Left colon (tissue), 2 donors: ENCODE results near the gene TET3. TPM values are rescaled to one million over a fixed set of nuclear protein-coding genes. Genes with fewer than 3 reads are reported as not detected.
"Not testable (repeated sequence)": the region's sequence is repeated elsewhere in the genome, so short reads cannot be mapped to it uniquely, and the experiment has no call there.

Experiments
- ATAC-seq: fragments of 200-7000 bp; cut with Tn5 transposase; one replicate; pipeline ENCODE4 v1.9.1; 2020; ENCODE audit warnings: mild to moderate bottlenecking, moderate library complexity
- DNase-seq, 2 donors: peaks; one replicate each; pipeline ENCODE4 v3.0.0-alpha.2; 2020
- intact Hi-C, 2 donors: fragments of 100-400 bp; cut with DNase I in 1 of 2; cut with micrococcal nuclease in 1 of 2; formaldehyde crosslinking; loops; one replicate each; pipeline versions ENCODE4 v1.11.2 to v1.14.0; 2022; cut with DNase I, micrococcal nuclease
- long read RNA-seq: library from polyadenylated mRNA; unstranded; transcript quantifications from one replicate; pipeline ENCODE4 v2.0.0, GENCODE V29; 2021
- total RNA-seq, 2 donors: library from RNA; stranded (reverse); fragmentation: NEBNext Ultra II Directional; extraction: Animal tissue kit (Norgen Biotek cat#: 25700); gene quantifications; one replicate each; pipeline ENCODE4 v1.2.1, GENCODE V29; 2021
- donor health status: DM: no; HTN: no; CAD: no.
- donor health status: DM: yes; HTN: yes; CAD: no.

Gene TET3
- 10 to 100 TPM; 21.0 to 29.4 TPM for total RNA-seq
- long read RNA-seq, partial matches to known transcripts: 0 of 7 reads
- long read RNA-seq, other reads (novel, unspliced or antisense): 7 of 7 reads

GRCh38 chr2:73984203-73984921 is at the start of gene TET3:
Gene TET3, plus strand, starts transcription at chr2:73984910. Its CDS starts 1,494 bp downstream, at chr2:73986404.
- ATAC-seq (peak; percentile 48), DNase-seq (peak; percentile 65 to 74)
- intact Hi-C loops: loop anchor here in 1 of 2 donors (5.0 kb wide), 1 partner anchor 57 kb away; the partner anchor contains the start of gene DGUOK

- intact Hi-C loops: no loop called here
- ATAC-seq (no peak), DNase-seq (no peak)
Measured at GRCh38 chr2:73935641-73936040, 49.1 kb upstream of the TET3 start.

GRCh38 chr2:73937103-73937885 is 47.4 kb upstream of the TET3 start:
- intact Hi-C loops: no loop called here
- no peak for DNase-seq
- ATAC-seq: peak; percentile 48

- ATAC-seq (no peak), DNase-seq (no peak)
- intact Hi-C loops: no loop called here
Measured at GRCh38 chr2:73937899-73938298, 46.8 kb upstream of the TET3 start.

- intact Hi-C loops: no loop called here
- ATAC-seq: no peak
- no peak for DNase-seq
Measured at GRCh38 chr2:73938718-73939352, 45.9 kb upstream of the TET3 start.

GRCh38 chr2:73939419-73939818 is 45.3 kb upstream of the TET3 start:
- DNase-seq (no peak), ATAC-seq (no peak)
- intact Hi-C loops: no loop called here

GRCh38 chr2:73940066-73940465 is 44.6 kb upstream of the TET3 start:
- DNase-seq, intact Hi-C loops, ATAC-seq: not testable (repeated sequence)

GRCh38 chr2:73942664-73943063 is 42.0 kb upstream of the TET3 start:
- ATAC-seq (no peak), DNase-seq (no peak)
- intact Hi-C loops: no loop called here

- intact Hi-C loops: no loop called here
- DNase-seq (no peak), ATAC-seq (no peak)
Measured at GRCh38 chr2:73944714-73945113, 40.0 kb upstream of the TET3 start.

GRCh38 chr2:73946215-73946614 is 38.5 kb upstream of the TET3 start:
- ATAC-seq: no peak
- no peak for DNase-seq
- intact Hi-C loops: no loop called here

- ATAC-seq (no peak), DNase-seq (no peak)
- intact Hi-C loops: no loop called here
Measured at GRCh38 chr2:73946666-73947065, 38.0 kb upstream of the TET3 start.

- no peak for DNase-seq
- ATAC-seq: no peak
- intact Hi-C loops: no loop called here
Measured at GRCh38 chr2:73947412-73948018, 37.2 kb upstream of the TET3 start.

- ATAC-seq: no peak
- no peak for DNase-seq
- intact Hi-C loops: no loop called here
Measured at GRCh38 chr2:73949802-73950201, 34.9 kb upstream of the TET3 start.

GRCh38 chr2:73952499-73953446 is 31.9 kb upstream of the TET3 start:
- intact Hi-C loops: no loop called here
- ATAC-seq: no peak
- peak in 1 of 2 donors; percentile 28 for DNase-seq

GRCh38 chr2:73956218-73956865 is 28.4 kb upstream of the TET3 start:
- intact Hi-C loops: no loop called here
- no peak for DNase-seq
- peak; percentile 88 for ATAC-seq

GRCh38 chr2:73961274-73961673 is 23.4 kb upstream of the TET3 start:
- intact Hi-C loops: no loop called here

GRCh38 chr2:73961823-73962615 is 22.7 kb upstream of the TET3 start:
- no peak for DNase-seq
- ATAC-seq: no peak
- intact Hi-C loops: no loop called here

More at GRCh38 chr2:73961274-73961673, 23.4 kb upstream of the TET3 start:
- DNase-seq (no peak), ATAC-seq (no peak)
